RPMI7951 (cell line): ENCODE measurements around the gene SYT6. TPM values are rescaled to one million over a fixed set of nuclear protein-coding genes. Genes with fewer than 3 reads are reported as not detected.

ENCODE experiments used
- DNase-seq: peaks from one replicate; pipeline ENCODE4 v3.0.0-alpha.2; 2012; ENCODE audit warnings: low read depth
- total RNA-seq: library from RNA; depleted of rRNA; stranded (reverse); fragments of >200 nt; shearing (Covaris generic); gene quantifications from 2 replicates; pipeline ENCODE4 v1.2.3, GENCODE V29; 2014

Gene SYT6
- total RNA-seq, 1 experiment from 2014 or later, result not detected

DNA sequence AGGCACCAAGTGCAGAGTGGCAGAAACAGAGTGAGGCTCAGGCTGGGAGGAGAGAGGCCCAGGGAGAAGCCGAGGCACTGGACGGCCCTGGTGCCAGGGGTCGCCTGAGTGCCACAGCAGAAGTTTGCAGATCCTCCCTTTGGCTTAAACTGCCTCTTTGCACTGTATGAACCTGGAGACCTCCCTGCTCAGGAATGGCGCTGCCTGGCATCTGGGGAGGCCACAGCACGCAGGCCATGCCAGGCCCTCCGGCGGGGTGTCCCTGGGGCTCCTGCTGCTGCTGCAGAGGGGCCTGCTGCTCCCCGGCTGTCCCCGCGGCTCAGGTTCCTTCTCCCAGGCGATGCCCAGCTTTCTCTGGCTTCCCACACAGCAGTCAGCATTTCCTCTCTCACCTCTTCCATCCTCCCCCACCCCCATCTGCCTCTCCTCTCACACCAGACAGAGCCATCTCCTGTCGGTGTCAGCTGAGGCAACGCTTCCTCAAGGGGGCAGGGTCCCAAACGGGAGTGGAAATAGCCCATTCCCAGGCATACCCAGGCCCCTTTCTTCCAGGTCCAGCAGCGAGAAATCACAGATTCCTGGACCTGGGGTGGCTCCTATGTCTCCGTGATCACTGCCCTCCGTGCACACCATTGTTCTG lies 35.2 kb downstream of the SYT6 start:
- no peak for DNase-seq

DNA sequence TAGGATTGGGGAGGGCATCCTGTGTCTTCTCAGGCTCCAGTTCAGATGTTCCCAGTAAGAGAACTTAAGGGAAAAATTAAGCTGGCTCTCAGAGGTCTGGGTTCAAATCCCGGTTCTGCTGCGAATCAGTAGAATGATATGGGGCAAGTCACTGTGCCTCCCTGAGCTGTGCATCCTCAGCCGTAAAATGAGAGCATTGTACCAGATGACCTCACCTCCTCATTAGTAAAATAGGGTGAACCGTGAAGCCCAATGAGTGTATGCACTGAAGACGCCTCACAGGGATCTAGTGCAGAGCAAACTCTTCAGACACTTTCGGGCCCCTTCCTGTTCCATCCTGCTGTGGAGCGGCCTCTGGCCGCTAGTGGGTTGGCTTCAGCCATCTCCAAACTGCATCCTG lies 36.0 kb downstream of the SYT6 start:
- DNase-seq, result no peak

DNA sequence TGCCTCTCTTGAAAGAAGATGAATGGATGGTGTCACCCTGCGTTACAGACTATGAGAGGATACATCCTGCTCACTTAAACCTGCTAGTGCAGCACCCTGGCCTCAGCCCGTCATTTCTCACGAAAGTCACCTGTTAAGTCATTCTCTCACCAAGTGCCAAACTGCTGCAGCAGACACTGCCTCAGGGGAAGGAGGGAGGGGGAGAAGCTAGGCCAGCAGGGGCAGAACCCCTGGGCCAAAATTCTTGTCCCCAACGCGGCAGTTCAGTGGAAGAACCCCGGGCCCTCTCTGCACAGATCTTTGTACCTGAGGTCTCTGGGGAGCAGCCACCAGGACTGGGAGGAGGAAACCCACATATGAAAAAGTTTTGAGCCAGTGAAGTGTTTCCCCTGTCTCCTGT lies 37.6 kb downstream of the SYT6 start:
- DNase-seq, result no peak

DNA sequence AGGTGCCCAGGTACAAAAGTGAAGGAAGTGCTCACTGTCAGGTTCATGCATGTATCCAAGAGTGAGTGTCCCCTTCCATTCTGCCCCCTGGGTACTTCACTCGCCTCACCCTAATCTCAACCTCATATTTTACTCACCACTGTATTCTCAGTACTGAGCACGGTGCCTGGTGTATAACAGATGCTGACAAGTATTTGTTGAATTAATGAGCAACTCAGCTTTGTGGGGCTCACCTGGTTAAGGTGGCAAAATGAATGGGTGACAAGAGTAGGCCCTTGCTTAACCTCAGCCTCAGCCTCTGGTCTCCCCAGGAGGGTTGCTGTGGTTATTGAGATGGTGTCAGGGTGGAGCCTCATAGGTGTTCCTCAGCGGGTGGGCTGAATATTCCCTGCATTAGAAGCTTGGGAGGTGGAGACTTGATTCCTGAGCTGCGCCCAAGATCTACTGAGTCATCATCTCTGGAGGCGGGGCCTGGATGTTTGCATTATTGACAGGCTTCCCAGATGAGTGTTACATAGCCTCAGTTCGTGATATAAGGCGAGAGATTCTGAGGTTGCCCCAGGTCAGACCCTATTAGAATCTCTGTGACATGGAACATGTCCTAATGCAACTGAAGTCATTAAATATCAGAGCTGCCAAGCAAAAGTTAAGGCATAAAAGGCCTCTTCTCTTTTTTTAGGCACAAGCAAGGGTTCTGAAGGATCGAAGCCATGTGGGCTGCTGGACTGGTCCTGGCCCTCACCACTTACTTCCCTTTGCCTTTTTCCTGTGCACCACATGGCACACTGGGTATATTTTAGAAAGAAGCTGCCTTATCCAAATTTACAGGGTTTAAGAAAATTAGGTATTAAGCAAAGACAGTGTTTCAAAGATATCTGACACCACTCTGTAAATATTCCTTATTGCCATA lies 39.2 kb downstream of the SYT6 start:
- peak; percentile 76 for DNase-seq

DNA sequence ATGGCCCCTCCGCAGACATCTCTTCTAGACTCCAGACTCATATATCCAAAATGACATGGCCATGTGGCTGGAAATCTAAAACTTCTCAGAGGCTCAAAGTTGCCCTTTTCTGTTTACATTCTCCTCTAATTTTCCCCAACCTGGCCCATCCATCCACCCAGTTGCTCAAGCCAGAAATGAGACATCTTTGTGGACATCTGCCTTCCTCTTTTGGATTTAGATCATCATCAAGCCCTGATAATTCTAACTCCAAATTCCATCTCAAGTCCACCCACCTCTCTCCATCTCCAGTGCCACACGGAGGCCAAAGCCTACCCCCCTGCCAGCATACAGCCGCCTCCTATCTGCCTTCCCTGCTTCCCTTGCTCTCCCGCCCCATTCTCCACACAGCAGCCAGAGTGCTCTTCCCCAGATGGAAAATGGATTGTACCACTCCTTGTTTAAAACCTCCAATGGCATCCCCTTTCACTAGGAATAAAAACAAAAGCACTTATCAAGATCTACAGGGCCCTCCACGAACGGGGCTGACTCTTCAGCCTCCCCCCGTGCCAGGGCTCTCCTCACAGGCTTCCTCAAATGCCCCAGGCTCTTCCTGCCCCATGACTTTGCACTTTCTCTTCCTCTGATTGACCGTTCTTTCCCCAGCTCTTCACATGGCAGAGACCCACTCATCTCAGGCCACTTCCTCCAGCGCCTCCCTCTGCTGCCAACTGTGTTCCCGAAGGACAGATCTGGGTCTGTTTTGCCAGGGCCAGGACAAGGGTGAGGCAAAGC lies 40.1 kb downstream of the SYT6 start:
- DNase-seq, result peak; percentile 89

DNA sequence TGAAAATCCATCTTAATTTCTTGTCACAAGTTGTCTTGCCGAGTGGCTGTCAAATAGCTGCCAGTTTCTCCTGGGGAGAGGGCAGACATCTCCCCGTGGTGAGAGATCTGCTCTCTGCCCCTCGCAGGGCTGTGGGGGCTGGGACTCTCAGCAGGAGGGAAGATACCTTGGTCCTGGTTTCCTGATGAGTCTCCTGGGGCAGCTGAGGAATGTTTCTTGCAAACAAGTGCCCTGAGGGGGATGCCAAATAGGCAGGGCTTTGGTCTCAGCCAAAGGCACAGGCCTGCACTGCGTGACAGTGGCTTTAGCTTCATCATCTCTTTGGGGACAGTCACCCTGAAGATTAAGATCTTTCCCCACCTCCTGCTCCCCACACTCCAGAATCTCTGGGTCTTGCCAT lies 40.9 kb downstream of the SYT6 start:
- DNase-seq, result peak; percentile 36

DNA sequence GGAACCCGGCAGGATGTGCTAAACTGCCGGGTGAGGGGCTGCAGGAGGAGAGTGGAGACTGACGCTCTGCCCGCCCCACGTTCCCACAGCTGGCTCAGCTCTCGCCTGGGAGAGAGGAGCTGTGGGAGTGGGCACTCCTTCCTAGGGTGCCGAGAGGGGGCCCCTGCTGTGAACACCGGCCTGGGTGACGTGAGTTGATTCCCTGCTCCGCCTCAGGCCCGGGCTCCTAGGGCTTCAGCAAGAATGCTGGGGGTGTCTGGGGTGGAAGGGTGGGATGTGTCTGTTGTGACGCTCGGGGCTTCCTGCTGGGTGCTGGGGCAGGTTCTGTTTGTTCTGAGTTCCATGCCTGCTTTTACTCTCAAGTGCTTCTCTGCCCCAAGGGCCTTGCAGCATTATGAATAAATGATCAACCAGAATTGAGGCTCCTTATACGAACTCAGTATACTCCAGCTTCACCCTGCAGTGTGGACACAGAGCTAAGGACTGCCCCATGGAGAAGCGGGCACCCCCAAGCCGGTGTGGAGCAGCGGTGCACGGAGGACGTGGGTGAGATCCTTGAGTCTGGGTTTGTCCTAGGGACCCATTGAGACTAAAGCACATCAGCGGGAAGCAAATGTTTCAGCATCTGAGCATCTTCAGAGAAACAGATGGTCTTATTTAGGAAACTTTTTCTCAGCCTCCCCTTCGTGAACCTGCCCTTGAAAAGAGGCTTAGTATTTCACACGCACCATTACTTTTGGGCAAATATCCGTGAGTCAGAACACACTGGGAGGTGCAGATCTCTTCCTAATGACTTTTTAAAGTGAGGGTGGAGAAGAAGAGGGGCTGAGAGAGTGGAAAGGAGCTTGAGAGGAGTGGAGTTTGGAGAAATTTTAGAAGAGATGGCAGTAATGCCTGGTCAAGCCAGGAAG lies 41.7 kb downstream of the SYT6 start:
- DNase-seq, result no peak

DNA sequence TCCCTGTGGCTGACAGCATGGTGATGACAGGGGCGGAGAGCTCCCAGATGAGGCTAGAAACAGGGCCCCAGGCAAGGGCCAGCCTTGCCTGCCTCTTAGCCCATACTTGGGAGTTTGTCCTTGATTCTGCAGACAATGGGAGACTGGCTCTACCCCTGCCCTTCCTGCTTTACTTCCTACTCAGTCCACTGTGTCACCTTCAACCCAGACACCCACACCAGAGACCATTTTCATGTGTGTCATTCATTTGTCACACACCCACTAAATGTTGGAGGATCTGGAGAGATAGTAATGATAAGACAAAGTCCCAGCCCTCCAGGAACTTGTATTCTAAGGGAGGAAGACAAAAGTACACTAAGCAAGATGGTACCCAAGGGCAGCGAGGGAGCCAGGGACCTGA lies 43.7 kb downstream of the SYT6 start:
- DNase-seq, result peak; percentile 17

DNA sequence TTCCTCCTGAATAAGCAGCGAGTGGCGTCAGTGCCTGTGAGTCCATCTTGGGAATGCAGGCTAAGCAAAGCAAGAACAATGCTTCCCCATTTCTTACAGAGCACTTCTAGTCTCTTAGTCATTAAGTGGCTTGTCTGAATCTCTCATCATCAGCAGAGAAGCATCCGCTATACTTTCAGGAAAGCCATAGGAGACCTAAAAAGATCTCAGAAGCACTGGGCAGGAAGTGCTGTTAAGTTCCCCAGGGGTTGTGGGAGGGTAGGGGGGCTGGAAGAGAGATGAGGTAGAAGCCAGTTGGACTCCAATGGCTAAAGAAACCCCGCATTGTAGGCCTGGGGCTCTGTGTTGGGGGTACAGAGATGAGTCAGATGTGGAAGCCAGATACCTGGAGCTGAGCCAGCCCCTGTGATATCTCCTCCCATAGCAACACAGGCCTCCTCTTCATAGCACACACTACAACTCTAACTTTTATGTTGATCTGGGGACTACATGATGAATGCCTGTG lies 44.9 kb downstream of the SYT6 start:
- DNase-seq, result peak; percentile 81

DNA sequence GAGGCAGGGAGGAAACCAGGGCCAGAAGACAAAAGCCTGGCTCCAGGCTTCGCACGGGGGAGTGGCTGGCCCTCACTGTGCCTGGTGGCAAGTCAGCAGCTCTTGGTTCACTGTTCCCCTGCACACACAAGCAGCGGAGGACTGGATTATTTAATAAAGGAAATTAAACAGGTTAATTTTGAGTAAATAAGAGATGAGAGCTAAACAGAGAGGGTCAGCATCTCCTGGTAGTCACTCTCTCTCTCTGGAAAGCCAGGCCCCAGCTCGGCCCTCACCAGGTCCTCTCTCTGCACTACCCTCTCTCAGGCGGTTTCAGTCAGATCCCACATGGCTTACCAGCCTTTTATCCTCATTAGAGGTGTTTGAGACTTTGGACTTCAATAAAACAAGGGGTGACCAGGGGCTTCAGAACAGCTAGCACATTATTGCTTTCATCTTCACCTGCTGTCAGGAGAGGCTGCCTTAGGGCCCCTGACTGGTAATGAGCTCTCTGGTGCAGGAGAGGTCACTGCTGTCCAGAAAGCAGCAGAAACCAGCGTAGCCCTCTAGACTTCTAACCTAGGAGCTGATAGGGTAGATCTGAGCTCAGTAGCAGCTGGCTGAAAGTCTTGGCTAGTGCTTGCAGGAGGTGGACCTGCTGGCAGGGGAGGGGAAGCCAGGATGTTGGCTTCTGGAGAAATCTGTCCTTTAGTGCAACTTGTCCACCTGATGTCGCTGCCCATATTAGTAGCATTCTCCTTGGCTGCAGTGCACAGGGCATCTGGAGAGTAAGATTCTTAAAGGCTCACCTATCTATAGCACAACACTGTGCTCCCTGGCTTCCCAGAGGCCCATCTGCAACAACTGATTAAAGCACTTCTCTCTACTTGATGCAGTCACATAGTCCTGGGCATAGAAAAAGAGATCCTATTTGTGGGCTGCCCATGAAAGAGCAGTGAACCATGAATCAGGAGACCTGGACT lies 45.9 kb downstream of the SYT6 start:
- no peak for DNase-seq

DNA sequence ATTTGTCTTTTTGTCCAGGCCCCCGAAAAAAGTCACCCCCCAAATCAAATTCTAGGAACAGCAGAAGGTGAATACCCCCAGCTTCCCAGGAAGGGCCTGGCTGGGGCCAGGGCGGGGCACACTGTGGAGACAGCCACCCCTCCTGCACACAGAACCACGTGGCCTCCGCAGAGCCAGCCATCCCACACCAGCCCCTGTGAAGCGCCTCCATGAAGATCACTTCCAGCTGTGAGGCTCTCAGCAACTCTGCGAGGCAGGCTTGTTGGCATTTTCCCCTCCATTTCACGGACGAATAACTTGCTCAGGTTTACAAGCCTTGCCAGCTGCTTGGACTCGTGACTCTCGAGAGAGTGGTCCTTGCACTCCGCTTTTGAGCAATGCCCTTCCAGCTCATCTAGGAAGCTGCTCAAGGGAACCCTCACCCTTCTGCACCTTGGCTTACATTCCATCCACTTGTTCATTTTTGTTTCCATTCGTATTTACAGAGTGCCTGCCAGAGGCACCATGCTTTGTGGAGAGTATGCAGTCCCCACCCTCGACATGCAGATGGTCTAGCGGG lies 48.2 kb downstream of the SYT6 start:
- no peak for DNase-seq

DNA sequence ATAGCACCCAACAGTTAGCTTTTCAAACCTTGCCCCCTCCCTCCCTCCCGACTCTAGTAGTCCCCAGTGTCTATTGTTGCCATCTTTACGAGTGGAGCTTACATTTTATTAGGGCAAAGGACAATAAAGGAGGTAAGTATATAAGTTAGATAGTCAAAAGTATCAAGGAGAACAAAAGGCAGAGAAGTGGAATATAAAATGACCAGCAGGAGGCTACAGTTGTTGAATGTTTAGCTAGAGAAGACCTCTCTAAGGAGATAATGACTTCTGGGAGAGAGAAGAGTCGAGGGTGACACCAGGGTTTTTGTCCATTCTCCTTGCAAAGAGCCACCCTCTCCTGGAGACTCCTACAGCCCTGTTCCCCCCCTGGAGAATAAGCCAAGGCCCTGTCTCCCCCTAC lies 48.7 kb downstream of the SYT6 start:
- DNase-seq, result no peak

DNA sequence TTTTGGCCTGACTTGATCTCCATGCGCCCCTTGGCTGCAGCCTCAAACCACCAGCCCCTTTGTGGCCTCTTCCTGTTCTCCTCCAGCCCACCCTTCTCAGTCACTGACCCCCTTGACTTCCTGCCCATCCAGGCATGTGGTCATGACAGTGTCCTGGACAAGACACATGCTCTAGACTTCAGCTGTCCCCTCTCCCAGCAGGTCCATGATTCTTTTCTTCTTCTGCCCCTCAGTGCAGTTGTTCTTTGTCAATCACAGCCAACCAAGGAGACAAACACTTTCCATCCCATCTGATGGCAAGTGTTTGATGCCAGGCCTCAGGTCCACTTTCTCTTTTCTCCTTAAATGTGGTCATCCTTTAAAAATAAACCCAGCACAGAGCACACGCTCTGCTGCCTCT lies 49.7 kb downstream of the SYT6 start:
- no peak for DNase-seq

DNA sequence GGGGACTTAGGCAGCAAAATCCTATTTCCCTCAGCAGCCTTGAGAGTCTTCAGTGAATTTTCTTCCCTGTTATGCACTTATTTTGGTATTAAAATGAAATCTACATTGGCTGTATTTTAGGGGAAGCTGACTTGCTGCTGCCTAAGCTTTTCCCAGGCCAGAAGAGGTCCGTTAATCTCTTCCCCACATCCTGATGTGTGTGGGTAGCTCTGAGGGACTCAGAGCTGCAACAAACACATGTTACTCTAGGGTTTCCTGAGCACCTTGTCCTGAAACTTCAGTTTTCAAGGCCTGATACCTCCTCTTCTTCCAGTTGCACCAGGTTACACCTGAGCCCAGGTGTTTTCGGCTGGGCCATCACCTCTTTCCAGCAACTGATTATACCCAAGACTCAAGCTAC lies 51.5 kb downstream of the SYT6 start:
- no peak for DNase-seq

DNA sequence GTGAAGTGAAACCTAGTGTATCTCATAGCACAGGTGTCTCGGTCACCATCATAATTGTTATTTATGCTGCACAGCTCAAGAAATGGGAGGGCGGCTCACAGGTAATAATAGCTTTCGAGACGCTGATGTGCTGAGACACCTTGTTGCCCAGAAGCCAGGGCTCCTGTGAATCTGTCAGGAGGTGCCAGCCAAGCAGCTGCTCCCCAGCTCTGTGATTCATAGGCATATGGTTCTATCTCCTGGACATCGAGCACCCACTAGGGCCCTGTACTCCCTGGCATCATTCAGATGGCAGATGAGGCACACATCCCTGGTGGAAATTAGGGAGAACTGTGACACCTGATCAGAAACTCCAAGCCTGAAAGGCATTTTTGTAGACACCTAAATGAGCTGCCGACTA lies 53.5 kb downstream of the SYT6 start:
- no peak for DNase-seq

DNA sequence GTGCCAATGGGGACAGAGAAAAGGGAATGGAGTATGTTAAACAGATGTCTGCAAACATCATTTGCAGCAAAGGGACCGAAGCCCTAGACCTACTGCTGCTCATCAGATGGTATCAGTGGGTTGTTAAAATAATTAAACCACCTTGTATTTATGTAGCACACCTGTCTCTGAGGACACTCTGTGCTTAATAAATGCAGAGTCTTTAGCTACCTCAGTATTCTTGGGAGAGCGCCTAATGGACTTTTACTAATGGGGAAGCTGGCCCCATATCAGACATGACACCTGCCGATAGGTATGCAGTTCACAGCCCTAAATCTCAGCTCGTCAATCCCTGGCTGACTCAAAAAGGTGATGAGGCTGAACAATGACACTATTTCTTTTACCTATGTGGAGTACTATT lies 54.4 kb downstream of the SYT6 start:
- no peak for DNase-seq

DNA sequence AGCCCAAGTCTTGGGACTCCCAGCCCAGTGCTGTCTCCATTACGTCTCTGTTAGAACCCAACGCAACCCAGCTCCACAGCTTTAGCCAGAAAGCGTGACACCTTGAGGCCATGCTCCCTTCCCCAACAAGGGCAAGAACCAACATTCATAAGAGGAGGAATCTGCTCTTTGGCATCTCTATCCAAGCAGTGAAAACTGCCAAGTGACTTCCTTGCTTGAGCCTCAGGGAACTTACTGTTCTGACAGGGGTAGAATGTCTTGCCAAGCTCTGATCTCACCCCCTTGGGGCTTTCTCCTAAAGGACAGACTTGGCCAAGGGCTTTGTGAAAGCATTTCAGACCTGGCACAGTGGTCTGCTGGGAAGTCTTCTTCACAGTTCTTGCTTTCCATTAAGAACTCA lies 56.6 kb downstream of the SYT6 start:
- DNase-seq, result no peak

DNA sequence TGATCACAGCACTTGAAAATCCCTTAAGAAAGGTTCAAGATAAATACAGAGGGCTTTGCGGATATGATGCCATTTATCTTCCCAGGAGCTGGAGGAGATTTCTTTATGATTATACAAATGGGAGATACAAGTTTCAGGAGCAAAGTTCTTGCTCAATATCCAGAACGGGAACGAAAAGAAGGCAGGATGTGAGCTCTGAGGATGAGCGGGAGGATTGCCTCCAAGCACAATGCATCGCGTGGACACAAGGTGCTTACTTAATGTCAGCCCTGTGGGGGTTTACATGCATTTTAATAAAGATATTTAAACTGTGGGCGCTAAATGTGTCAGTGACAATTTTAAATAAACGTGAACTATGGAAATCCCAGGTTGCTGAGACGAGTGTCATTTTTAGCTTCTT lies 59.0 kb downstream of the SYT6 start:
- DNase-seq, result no peak

DNA sequence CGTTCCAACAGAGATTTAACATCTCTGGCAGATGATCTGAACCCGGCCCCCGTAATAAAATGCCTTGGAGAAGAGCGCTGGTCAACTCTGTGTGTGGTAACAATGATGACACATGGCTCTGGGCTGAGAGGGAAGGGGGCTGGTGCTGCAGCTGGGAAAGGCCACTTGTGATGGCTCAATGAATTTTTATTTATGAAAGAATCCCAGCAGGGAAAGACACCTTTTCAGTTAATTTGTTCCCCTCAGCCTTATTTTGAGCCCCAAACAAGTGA lies 59.4 kb downstream of the SYT6 start:
- peak; percentile 46 for DNase-seq
